Measurements from ENCODE around the gene CAPS.

DNA sequence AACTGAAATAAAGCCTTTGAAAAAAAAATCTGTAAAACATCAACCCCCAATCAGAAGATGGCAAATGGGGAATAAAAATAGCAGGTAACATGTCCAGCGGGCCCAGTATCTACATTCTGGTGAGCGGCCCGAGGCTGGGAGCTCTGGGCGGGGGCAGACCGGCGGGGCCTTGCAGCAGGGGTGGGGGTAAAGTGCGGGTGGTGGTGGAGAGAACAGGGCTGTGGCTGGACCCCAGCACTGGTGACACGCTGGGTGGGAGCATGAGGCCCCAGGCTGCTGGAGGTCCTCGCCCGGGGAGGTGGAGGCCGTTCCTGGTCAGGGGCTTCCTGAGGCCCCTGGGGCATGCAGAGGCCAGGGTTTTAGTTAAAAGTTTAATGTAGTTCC, 1.7 kb downstream of the CAPS start:
- TF ChIP-seq POLR2AphosphoS5 (IDR thresholded peaks at IDR 0.05; ENCODE audit: low read depth, low read length) (no peak), POLR2A (IDR thresholded peaks at IDR 0.05; ENCODE audit: low read depth, low read length) (no peak), TAF1 (IDR thresholded peaks at IDR 0.05; ENCODE audit: borderline replicate concordance, low read depth, low read length) (no peak)
